NAMALWA (cell line): ENCODE data around the gene PDIK1L.

Source experiments
- DNase-seq: peaks from one replicate; pipeline ENCODE4 v3.0.0-alpha.2; 2015; ENCODE audit warnings: low spot score

Gene PDIK1L

GRCh38 chr1:26155370-26156284, 44.0 kb downstream of the PDIK1L start:
- DNase-seq = no peak

GRCh38 chr1:26156285-26157038, 44.8 kb downstream of the PDIK1L start:
- DNase-seq = no peak

- DNase-seq = no peak
These were observed 46.8 kb downstream of the PDIK1L start for GRCh38 chr1:26158271-26158907.

GRCh38 chr1:26158908-26159742, 47.5 kb downstream of the PDIK1L start, which contains the start of gene FAM110D:
TSS of gene FAM110D (plus strand) at chr1:26159079. CDS start at chr1:26161292, 2,213 bp downstream.
- no peak for DNase-seq

- DNase-seq = no peak
These were observed 48.1 kb downstream of the PDIK1L start for GRCh38 chr1:26159743-26160039.

GRCh38 chr1:26160527-26161414, 49.1 kb downstream of the PDIK1L start:
- no peak for DNase-seq

- DNase-seq = no peak
These were observed 50.0 kb downstream of the PDIK1L start for GRCh38 chr1:26161415-26162219.

- no peak for DNase-seq
These were observed 50.6 kb downstream of the PDIK1L start for GRCh38 chr1:26162220-26162709.

- no peak for DNase-seq
These were observed 52.0 kb downstream of the PDIK1L start for GRCh38 chr1:26163684-26164035.

- DNase-seq = peak; percentile 51
These were observed 52.6 kb downstream of the PDIK1L start for GRCh38 chr1:26164036-26164860.

GRCh38 chr1:26164861-26165842, 53.5 kb downstream of the PDIK1L start:
- DNase-seq = no peak

- DNase-seq = peak; percentile 37
These were observed 55.2 kb downstream of the PDIK1L start for GRCh38 chr1:26166719-26167281.

GRCh38 chr1:26168410-26169197, 57.0 kb downstream of the PDIK1L start, which contains the start of gene C1orf232:
TSS of gene C1orf232 (minus strand) at chr1:26168963. CDS start at chr1:26168499, 464 bp downstream.
- no peak for DNase-seq

GRCh38 chr1:26169198-26169554, 57.6 kb downstream of the PDIK1L start:
- no peak for DNase-seq

- peak; percentile 93 for DNase-seq
These were observed 58.2 kb downstream of the PDIK1L start, which contains the start of gene ZNF593 for GRCh38 chr1:26169669-26170471. TSS of gene ZNF593 (plus strand) at chr1:26169908. CDS start at chr1:26169984, 76 bp downstream.

- DNase-seq = no peak
These were observed 58.8 kb downstream of the PDIK1L start for GRCh38 chr1:26170472-26170821.
